ENCODE results near the gene CCDC141.

Gene CCDC141

GRCh38 chr2:178863130-178863855, 186.6 kb downstream of the CCDC141 start:
- TF ChIP-seq TAF1 (IDR thresholded peaks at IDR 0.05; ENCODE audit: borderline replicate concordance, insufficient read depth, low read length) (no peak), SIN3A (IDR thresholded peaks at IDR 0.05; ENCODE audit: borderline replicate concordance, insufficient read depth, low read length) (no peak), POLR2AphosphoS5 (IDR thresholded peaks at IDR 0.05; ENCODE audit: low read depth, low read length) (no peak), REST (IDR thresholded peaks at IDR 0.05; ENCODE audit: insufficient read depth in 1 of 2, low read depth in 2 of 2, low read length in 2 of 2) (no peak), FOXP2 (optimal IDR thresholded peaks at IDR 0.05; ENCODE audit: borderline replicate concordance, extremely low read depth, extremely low read length, insufficient read depth) (no peak)

GRCh38 chr2:178860551-178860950, 189.4 kb downstream of the CCDC141 start:
- TF ChIP-seq FOXP2 (optimal IDR thresholded peaks at IDR 0.05; ENCODE audit: borderline replicate concordance, extremely low read depth, extremely low read length, insufficient read depth) = no peak
- TF ChIP-seq REST (IDR thresholded peaks at IDR 0.05; ENCODE audit: insufficient read depth in 1 of 2, low read depth in 2 of 2, low read length in 2 of 2) = no peak
- no peak for TF ChIP-seq TAF1 (IDR thresholded peaks at IDR 0.05; ENCODE audit: borderline replicate concordance, insufficient read depth, low read length)
- TF ChIP-seq SIN3A (IDR thresholded peaks at IDR 0.05; ENCODE audit: borderline replicate concordance, insufficient read depth, low read length) = no peak
- TF ChIP-seq POLR2AphosphoS5 (IDR thresholded peaks at IDR 0.05; ENCODE audit: low read depth, low read length) = no peak

GRCh38 chr2:178859730-178860129, 190.2 kb downstream of the CCDC141 start:
- no peak for TF ChIP-seq TAF1 (IDR thresholded peaks at IDR 0.05; ENCODE audit: borderline replicate concordance, insufficient read depth, low read length)
- TF ChIP-seq POLR2AphosphoS5 (IDR thresholded peaks at IDR 0.05; ENCODE audit: low read depth, low read length) = no peak
- TF ChIP-seq SIN3A (IDR thresholded peaks at IDR 0.05; ENCODE audit: borderline replicate concordance, insufficient read depth, low read length) = no peak
- no peak for TF ChIP-seq REST (IDR thresholded peaks at IDR 0.05; ENCODE audit: insufficient read depth in 1 of 2, low read depth in 2 of 2, low read length in 2 of 2)
- no peak for TF ChIP-seq FOXP2 (optimal IDR thresholded peaks at IDR 0.05; ENCODE audit: borderline replicate concordance, extremely low read depth, extremely low read length, insufficient read depth)

GRCh38 chr2:178858896-178859625, 190.9 kb downstream of the CCDC141 start:
- TF ChIP-seq SIN3A (IDR thresholded peaks at IDR 0.05; ENCODE audit: borderline replicate concordance, insufficient read depth, low read length) (no peak), TAF1 (IDR thresholded peaks at IDR 0.05; ENCODE audit: borderline replicate concordance, insufficient read depth, low read length) (no peak), REST (IDR thresholded peaks at IDR 0.05; ENCODE audit: insufficient read depth in 1 of 2, low read depth in 2 of 2, low read length in 2 of 2) (no peak), FOXP2 (optimal IDR thresholded peaks at IDR 0.05; ENCODE audit: borderline replicate concordance, extremely low read depth, extremely low read length, insufficient read depth) (no peak)
